Measurements from ENCODE around the gene NDUFS3. TPM values are rescaled to one million over a fixed set of nuclear protein-coding genes. Genes with fewer than 3 reads are reported as not detected.
A peak's percentile ranks its signal among the peaks of the same experiment; 100 is the strongest.

Gene NDUFS3
- total and polyA plus RNA-seq, 2 of the 13 experiments (the other 11 are each of a cell fraction or from before 2014, with no cell fraction given), result 151 to 184 TPM

DNA sequence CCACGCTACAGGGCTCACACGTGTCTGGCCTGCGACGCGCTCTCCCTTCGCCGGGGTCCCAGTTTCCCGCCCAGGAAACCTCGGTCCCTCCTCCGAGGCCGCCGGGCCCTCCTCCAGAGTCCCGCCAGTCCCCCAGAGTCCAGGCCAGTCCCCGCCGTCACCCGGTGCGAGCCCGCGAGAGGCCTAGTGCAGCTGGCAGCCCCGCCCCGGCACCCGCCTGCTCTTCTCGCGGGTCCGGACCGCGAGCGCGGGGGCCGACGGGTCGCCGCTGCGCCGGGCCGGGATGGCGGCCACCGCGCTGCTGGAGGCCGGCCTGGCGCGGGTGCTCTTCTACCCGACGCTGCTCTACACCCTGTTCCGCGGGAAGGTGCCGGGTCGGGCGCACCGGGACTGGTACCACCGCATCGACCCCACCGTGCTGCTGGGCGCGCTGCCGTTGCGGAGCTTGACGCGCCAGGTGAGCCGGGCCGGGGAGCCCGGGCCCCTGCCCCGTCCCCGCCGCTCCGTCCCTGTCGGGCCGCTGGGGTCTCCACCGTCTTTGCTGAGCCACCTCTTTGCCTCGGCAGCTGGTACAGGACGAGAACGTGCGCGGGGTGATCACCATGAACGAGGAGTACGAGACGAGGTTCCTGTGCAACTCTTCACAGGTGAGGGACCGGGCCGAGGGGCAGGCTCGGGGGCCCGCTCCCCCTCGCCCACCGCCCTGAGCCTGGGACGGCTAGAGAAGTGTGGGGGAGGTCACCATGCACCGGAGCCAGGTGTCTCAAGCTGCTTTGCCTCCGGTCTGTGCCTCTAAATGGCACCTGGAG is 13.3 kb upstream of the NDUFS3 start, which contains the start of gene PTPMT1 (continued):
- TF ChIP-seq, protein P1, sequence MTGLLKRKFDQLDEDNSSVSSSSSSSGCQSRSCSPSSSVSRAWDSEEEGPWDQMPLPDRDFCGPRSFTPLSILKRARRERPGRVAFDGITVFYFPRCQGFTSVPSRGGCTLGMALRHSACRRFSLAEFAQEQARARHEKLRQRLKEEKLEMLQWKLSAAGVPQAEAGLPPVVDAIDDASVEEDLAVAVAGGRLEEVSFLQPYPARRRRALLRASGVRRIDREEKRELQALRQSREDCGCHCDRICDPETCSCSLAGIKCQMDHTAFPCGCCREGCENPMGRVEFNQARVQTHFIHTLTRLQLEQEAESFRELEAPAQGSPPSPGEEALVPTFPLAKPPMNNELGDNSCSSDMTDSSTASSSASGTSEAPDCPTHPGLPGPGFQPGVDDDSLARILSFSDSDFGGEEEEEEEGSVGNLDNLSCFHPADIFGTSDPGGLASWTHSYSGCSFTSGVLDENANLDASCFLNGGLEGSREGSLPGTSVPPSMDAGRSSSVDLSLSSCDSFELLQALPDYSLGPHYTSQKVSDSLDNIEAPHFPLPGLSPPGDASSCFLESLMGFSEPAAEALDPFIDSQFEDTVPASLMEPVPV (CRISPR knock-in tag; IDR thresholded peaks at IDR 0.05), result no peak
- 0 out of 2 replicates have a peak, but pooled peaks have one; percentile 40 for TF ChIP-seq ZSCAN5A (CRISPR knock-in tag; IDR thresholded peaks at IDR 0.05; ENCODE audit: borderline replicate concordance)
- TF ChIP-seq ADNP (CRISPR knock-in tag; IDR thresholded peaks at IDR 0.05), result peak; percentile 48
- no peak; the same call in 1 of the 2 replicates for TF ChIP-seq BRD4 (CRISPR knock-in tag; IDR thresholded peaks at IDR 0.05)
- peak; percentile 43 for TF ChIP-seq ZNF839 (CRISPR knock-in tag; IDR thresholded peaks at IDR 0.05; ENCODE audit: borderline replicate concordance)
- no peak for TF ChIP-seq HNF4G (IDR thresholded peaks at IDR 0.05; ENCODE audit: borderline replicate concordance, low read depth, low read length)
- no peak for TF ChIP-seq HNF4G (CRISPR knock-in tag; IDR thresholded peaks at IDR 0.05; ENCODE audit: borderline replicate concordance, low read depth)
- no peak for TF ChIP-seq ZNF780A (CRISPR knock-in tag; IDR thresholded peaks at IDR 0.05)
- no peak for TF ChIP-seq NCOR1 (IDR thresholded peaks at IDR 0.05; ENCODE audit: borderline replicate concordance, low read length)
- TF ChIP-seq FOXA1 (IDR thresholded peaks at IDR 0.05), result no peak
- TF ChIP-seq FOXA1 (CRISPR knock-in tag; IDR thresholded peaks at IDR 0.05), result no peak
- TF ChIP-seq TARDBP (CRISPR knock-in tag; IDR thresholded peaks at IDR 0.05), result no peak; the same call in 1 of the 2 replicates
- no peak for TF ChIP-seq TBX3 (IDR thresholded peaks at IDR 0.05; ENCODE audit: borderline replicate concordance)
- TF ChIP-seq POLR2A (IDR thresholded peaks at IDR 0.05; ENCODE audit: insufficient read depth in 1 of 2, low read depth in 2 of 2, low read length in 2 of 2), result peak; percentile 79
- TF ChIP-seq ZNF263 (CRISPR knock-in tag; IDR thresholded peaks at IDR 0.05), result no peak
- no peak for TF ChIP-seq PRDM4 (CRISPR knock-in tag; IDR thresholded peaks at IDR 0.05; ENCODE audit: borderline replicate concordance)
- peak; percentile 55 for TF ChIP-seq ZNF430 (CRISPR knock-in tag; IDR thresholded peaks at IDR 0.05)
- no peak for TF ChIP-seq ZBTB3 (CRISPR knock-in tag; IDR thresholded peaks at IDR 0.05; ENCODE audit: borderline replicate concordance, low read depth)
- TF ChIP-seq CBFB (CRISPR knock-in tag; IDR thresholded peaks at IDR 0.05), result 0 out of 2 replicates have a peak, but pooled peaks have one; percentile 25
- no peak for TF ChIP-seq ZNF850 (CRISPR knock-in tag; conservative IDR thresholded peaks at IDR 0.05)
- no peak; the same call in none of the 2 replicates for TF ChIP-seq ERF (CRISPR knock-in tag; IDR thresholded peaks at IDR 0.05)
- no peak for TF ChIP-seq ZNF282 (IDR thresholded peaks at IDR 0.05; ENCODE audit: partially characterized antibody)

Data from HepG2 (cell line).